Measurements from ENCODE around the gene UQCC5.

GRCh38 chr3:52511509-52511908, 24.9 kb upstream of the UQCC5 start:
- TF ChIP-seq CTCF (IDR thresholded peaks at IDR 0.05), result no peak
- no peak for TF ChIP-seq POLR2AphosphoS5 (IDR thresholded peaks at IDR 0.05)

Data from upper lobe of left lung (tissue), 4 donors.